Endodermal cell (in vitro differentiated cells): Measurements from ENCODE around the gene GALNT9. TPM values are rescaled to one million over a fixed set of nuclear protein-coding genes. Genes with fewer than 3 reads are reported as not detected.
"Not testable (repeated sequence)": the region's sequence is repeated elsewhere in the genome, so short reads cannot be mapped to it uniquely, and the experiment has no call there.

Experiments used
- DNase-seq: peaks from one replicate; pipeline ENCODE4 v3.0.0-alpha.2; 2017
- H3K27ac ChIP-seq: 2 replicates; pipeline ENCODE4 v1.5.1; 2013; ENCODE audit warnings: mild to moderate bottlenecking, low read depth, low read length, moderate library complexity
- H3K27me3 ChIP-seq: 2 replicates; pipeline ENCODE4 v1.6.1; 2013; ENCODE audit warnings: mild to moderate bottlenecking, low read length, moderate library complexity; ENCODE audit not compliant: insufficient read depth, control insufficient read depth, poor library complexity, severe bottlenecking
- H3K36me3 ChIP-seq: 2 replicates; pipeline ENCODE4 v1.7.0; 2013; ENCODE audit warnings: mild to moderate bottlenecking, low read length, moderate library complexity; ENCODE audit not compliant: control insufficient read depth, insufficient read depth
- H3K4me1 ChIP-seq: one replicate; pipeline ENCODE4 v1.7.0; 2013; ENCODE audit warnings: low read length; ENCODE audit not compliant: control insufficient read depth, insufficient read depth
- H3K4me3 ChIP-seq: 2 replicates; pipeline ENCODE4 v1.5.1; 2013; ENCODE audit warnings: mild to moderate bottlenecking, low read length, moderate library complexity
- H3K9ac ChIP-seq: 2 replicates; pipeline ENCODE4 v1.6.1; 2013; ENCODE audit warnings: mild to moderate bottlenecking, low read length, moderate library complexity; ENCODE audit not compliant: poor library complexity, severe bottlenecking; ENCODE audit errors: extremely low read depth
- H3K9me3 ChIP-seq: 2 replicates; pipeline ENCODE4 v1.6.1; 2013; ENCODE audit warnings: mild to moderate bottlenecking, low read length, moderate library complexity; ENCODE audit not compliant: control insufficient read depth
- H3K27ac Mint-ChIP-seq: 2 replicates; pipeline ENCODE4 v1.8.0; 2020; ENCODE audit warnings: mixed read lengths
- H3K27me3 Mint-ChIP-seq: 2 replicates; pipeline ENCODE4 v1.8.0; 2021; ENCODE audit warnings: mild to moderate bottlenecking, mixed read lengths; ENCODE audit not compliant: insufficient read depth
- H3K36me3 Mint-ChIP-seq: 2 replicates; pipeline ENCODE4 v1.8.0; 2020; ENCODE audit warnings: low read depth, mixed read lengths
- H3K4me1 Mint-ChIP-seq: 2 replicates; pipeline ENCODE4 v1.8.0; 2020; ENCODE audit warnings: mixed read lengths
- H3K4me3 Mint-ChIP-seq: 2 replicates; pipeline ENCODE4 v1.8.0; 2020; ENCODE audit warnings: mild to moderate bottlenecking, moderate library complexity, mixed read lengths
- H3K9me3 Mint-ChIP-seq: 2 replicates; pipeline ENCODE4 v1.8.0; 2020; ENCODE audit warnings: mild to moderate bottlenecking, mixed read lengths
- WGBS, 2 experiments: methylation state at CpG; one replicate each; pipeline versions ENCODE4 v1.1.5 to v1.1.7; 2013; ENCODE audit warnings: missing lambda C conversion rate in 2 of 2, mixed read lengths in 1 of 2; ENCODE audit not compliant: insufficient coverage in 1 of 2, insufficient read length in 1 of 2; 5-methylcytosine and 5-hydroxymethylcytosine counted together
- total RNA-seq, 2 donors: library from RNA; stranded (reverse); fragmentation: NEBNext Ultra II Directional in 1 of 2; extraction: Animal tissue kit (Norgen Biotek cat#: 25700) in 1 of 2; gene quantifications; 2 replicates in 1 of 2; 3 replicates in 1 of 2; pipeline ENCODE4 v1.2.1, GENCODE V29; 2021
- TF ChIP-seq, protein P1 (sequence below): fragments of 200-600 bp; sonication (generic); conservative IDR thresholded peaks from 2 replicates; pipeline ENCODE4 v1.5.0; 2021; ENCODE audit warnings: antibody characterized with exemption, mild to moderate bottlenecking

The GALNT9 gene
- total RNA-seq, 2 donors from 2014 or later: 0.13 TPM; not detected in 1

DNA sequence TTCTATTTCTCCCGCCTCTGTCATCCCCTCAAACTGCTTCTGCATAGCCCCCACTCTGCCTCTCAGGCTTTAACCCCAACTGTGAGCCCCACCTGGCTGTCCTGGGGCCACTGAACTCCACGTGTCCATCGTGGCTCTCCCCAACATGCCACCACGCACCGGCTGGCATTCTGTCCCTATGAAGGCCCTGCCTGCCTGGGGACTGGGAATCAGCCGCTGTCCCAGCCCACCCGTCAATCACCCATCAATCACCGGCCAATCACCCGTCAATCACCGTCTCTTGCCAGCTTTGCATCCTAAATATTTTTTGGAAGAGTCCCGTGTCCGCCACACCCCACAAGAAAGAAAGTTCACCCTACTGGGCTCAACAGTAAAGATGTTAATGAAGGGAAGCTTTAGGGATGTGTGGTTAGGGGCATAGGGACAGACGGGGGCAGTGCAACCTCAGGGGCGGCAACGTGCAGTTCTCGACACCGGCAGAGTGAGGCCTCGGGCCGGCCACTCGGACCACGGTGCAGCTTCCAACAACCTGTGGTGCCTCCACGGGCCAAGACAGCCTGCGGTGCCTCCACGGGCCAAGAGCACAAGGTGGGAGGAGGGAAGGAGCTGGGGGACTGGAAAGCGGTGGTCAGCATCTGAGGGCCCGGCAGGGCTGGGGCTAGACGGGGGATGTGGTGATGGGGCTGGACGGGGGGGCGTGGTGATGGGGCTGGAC, 85.6 kb downstream of the GALNT9 start:
- peaks cover 6% of the 10 kb centered on the region for H3K27me3 ChIP-seq
- H3K27ac ChIP-seq: no peak overlapping the region
- peak; percentile 76 for DNase-seq
- no peaks in the 10 kb centered on the region for H3K4me1 Mint-ChIP-seq
- TF ChIP-seq, protein P1, sequence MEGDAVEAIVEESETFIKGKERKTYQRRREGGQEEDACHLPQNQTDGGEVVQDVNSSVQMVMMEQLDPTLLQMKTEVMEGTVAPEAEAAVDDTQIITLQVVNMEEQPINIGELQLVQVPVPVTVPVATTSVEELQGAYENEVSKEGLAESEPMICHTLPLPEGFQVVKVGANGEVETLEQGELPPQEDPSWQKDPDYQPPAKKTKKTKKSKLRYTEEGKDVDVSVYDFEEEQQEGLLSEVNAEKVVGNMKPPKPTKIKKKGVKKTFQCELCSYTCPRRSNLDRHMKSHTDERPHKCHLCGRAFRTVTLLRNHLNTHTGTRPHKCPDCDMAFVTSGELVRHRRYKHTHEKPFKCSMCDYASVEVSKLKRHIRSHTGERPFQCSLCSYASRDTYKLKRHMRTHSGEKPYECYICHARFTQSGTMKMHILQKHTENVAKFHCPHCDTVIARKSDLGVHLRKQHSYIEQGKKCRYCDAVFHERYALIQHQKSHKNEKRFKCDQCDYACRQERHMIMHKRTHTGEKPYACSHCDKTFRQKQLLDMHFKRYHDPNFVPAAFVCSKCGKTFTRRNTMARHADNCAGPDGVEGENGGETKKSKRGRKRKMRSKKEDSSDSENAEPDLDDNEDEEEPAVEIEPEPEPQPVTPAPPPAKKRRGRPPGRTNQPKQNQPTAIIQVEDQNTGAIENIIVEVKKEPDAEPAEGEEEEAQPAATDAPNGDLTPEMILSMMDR: peak; percentile 57
- no peaks in the 10 kb centered on the region for H3K36me3 ChIP-seq
- no peak overlapping the region for H3K4me3 ChIP-seq
- H3K27ac Mint-ChIP-seq: no peak overlapping the region
- 78 to 90% methylated on average over 4 to 25 of the region's 29 CpGs for WGBS, 2 experiments
- no peak overlapping the region for H3K4me3 Mint-ChIP-seq
- peaks cover 8% of the 10 kb centered on the region for H3K27me3 Mint-ChIP-seq
- no peaks in the 10 kb centered on the region for H3K36me3 Mint-ChIP-seq
- no peaks in the 10 kb centered on the region for H3K4me1 ChIP-seq
- H3K9me3 Mint-ChIP-seq: peaks cover 2% of the 10 kb centered on the region
- H3K9ac ChIP-seq: no peak overlapping the region
- H3K9me3 ChIP-seq: peaks cover 23% of the 10 kb centered on the region

DNA sequence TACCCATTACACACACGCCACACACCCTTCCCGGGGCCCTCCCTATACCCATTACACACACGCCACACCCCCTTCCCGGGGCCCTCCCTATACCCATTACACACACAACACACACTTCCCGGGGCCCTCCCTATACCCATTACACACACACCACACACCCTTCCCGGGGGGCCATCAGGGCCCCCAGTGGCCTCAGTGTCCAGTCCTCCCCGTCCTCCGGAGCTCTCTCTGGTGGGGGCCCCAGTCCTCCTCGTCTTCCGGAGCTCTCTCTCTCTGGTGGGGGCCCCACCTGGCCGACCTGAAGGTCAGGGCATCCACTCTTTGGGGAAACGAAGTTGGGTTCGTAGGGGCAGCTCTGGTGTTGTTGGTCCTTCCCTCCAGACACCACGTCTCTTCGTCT, 86.2 kb downstream of the GALNT9 start:
- not testable (repeated sequence) for H3K4me1 ChIP-seq, H3K4me3 Mint-ChIP-seq, H3K27me3 Mint-ChIP-seq, H3K9ac ChIP-seq, H3K9me3 Mint-ChIP-seq, H3K4me1 Mint-ChIP-seq, H3K27me3 ChIP-seq, H3K36me3 ChIP-seq, DNase-seq, H3K27ac Mint-ChIP-seq, H3K27ac ChIP-seq, H3K36me3 Mint-ChIP-seq, H3K4me3 ChIP-seq
- peaks cover 23% of the 10 kb centered on the region for H3K9me3 ChIP-seq
- 79 to 87% methylated on average over 9 to 15 of the region's 15 CpGs for WGBS, 2 experiments

DNA sequence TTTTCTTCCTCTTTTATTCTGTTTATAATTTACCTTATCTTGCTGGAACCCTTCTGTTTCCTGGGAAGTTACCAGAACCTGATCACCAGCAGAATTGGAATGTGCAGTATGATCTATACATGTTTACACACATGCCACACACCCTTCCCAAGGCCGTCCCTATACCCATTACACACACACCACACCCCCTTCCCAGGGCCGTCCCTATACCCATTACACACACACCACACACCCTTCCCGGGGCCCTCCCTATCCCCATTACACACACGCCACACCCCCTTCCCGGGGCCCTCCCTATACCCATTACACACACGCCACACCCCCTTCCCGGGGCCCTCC, 88.8 kb downstream of the GALNT9 start:
- not testable (repeated sequence) for H3K4me3 ChIP-seq, H3K9me3 Mint-ChIP-seq, DNase-seq, H3K27me3 ChIP-seq, H3K27ac Mint-ChIP-seq, H3K36me3 ChIP-seq, H3K27me3 Mint-ChIP-seq, H3K27ac ChIP-seq, H3K4me3 Mint-ChIP-seq, H3K36me3 Mint-ChIP-seq, H3K9ac ChIP-seq, H3K4me1 ChIP-seq, H3K4me1 Mint-ChIP-seq
- 88% methylated on average over 7 of the region's 7 CpGs; no CpG with 5 or more reads in 1 of the 2 experiments for WGBS, 2 experiments
- peaks cover 23% of the 10 kb centered on the region for H3K9me3 ChIP-seq

DNA sequence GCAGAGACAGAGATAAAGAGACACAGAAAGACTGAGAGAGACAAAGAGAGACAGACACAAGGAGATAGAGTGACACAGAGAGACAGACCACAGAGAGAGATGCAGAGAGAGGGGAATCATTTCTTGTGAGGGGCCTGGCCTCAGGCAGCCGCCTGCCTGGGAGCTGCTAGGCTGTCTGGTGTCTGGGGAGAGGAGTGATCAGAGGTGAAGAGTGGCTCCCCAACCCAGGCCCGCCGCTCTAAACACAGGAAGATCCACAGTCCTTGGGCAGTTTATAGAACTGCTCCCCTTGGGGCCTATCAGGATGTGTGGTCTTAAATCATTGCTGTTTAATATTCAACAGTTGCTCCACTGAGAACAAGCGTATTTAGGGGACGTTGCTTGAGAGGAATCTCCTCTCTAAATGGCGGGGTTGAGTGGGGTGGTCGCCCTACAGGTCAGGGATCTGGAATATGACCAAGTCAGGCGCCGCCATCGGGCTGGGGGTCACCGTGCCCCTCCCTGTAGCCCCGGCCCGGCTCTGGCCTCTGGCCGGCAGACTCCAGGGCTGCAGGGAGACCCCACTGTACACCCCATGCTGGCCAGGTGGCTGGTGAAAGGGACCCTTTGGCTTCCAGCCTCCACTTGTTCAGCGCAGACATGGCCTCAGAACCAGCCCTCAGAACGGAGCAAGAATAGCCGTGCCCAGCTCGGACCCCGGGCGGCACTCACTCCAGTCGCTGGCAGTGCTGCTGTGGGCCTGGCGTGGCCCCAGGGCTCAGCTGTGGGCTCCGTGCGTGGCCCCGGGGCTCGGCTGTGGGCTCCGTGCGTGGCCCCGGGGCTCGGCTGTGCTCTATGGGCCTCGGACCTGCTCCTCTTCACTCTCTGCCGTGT, 89.4 kb downstream of the GALNT9 start:
- Histone ChIP-seq H3K4me3 (peak overlapping the region; percentile 71), H3K36me3 (no peaks in the 10 kb centered on the region), H3K9me3 (peaks cover 23% of the 10 kb centered on the region), H3K9ac (no peak overlapping the region), H3K4me1 (no peaks in the 10 kb centered on the region), H3K27me3 (peaks cover 6% of the 10 kb centered on the region), H3K27ac (no peak overlapping the region)
- Mint-ChIP-seq H3K36me3 (no peaks in the 10 kb centered on the region), H3K9me3 (peaks cover 2% of the 10 kb centered on the region), H3K27ac (no peak overlapping the region), H3K4me1 (no peaks in the 10 kb centered on the region), H3K27me3 (peaks cover 9% of the 10 kb centered on the region), H3K4me3 (no peak overlapping the region)
- 86 to 91% methylated on average over 19 to 32 of the region's 32 CpGs for whole genome bisulfite sequencing, 2 experiments
- TF ChIP-seq, protein P1: no peak
- DNase-seq: no peak
